ENCODE results near the gene PDZRN3.
A peak's percentile ranks its signal among the peaks of the same experiment; 100 is the strongest.

The PDZRN3 gene

GRCh38 chr3:73581134-73581846 lies 43.5 kb downstream of the PDZRN3 start:
- H3K27me3 ChIP-seq (ENCODE audit: insufficient read depth, poor library complexity, severe bottlenecking) = peaks cover 17% of the 10 kb centered on the region
- H3K4me3 ChIP-seq (replicated peaks; ENCODE audit: insufficient read depth, low read length) = no peak overlapping the region
- no peak for TF ChIP-seq SPI1 (IDR thresholded peaks at IDR 0.05; ENCODE audit: borderline replicate concordance, low read depth)
- TF ChIP-seq CTCF (IDR thresholded peaks at IDR 0.05; ENCODE audit: insufficient read depth, low read length) = no peak
- no peak for TF ChIP-seq REST (IDR thresholded peaks at IDR 0.05; ENCODE audit: insufficient replicate concordance, low read depth)
- no peak for TF ChIP-seq GABPA (IDR thresholded peaks at IDR 0.05; ENCODE audit: low read depth)
- TF ChIP-seq POLR2AphosphoS5 (IDR thresholded peaks at IDR 0.05; ENCODE audit: low read depth) = no peak
- no peak overlapping the region for H3K27ac ChIP-seq (replicated peaks)
- DNase-seq (ENCODE audit: low read depth in 1 of 2, low spot score in 1 of 2) = no peak

- Histone ChIP-seq H3K27me3 (ENCODE audit: insufficient read depth, poor library complexity, severe bottlenecking) (peaks cover 20% of the 10 kb centered on the region), H3K27ac (replicated peaks) (no peak overlapping the region), H3K4me3 (replicated peaks; ENCODE audit: insufficient read depth, low read length) (no peak overlapping the region)
- DNase-seq (ENCODE audit: low read depth in 1 of 2, low spot score in 1 of 2) = no peak
- TF ChIP-seq POLR2AphosphoS5 (IDR thresholded peaks at IDR 0.05; ENCODE audit: low read depth) = no peak
- no peak for TF ChIP-seq GABPA (IDR thresholded peaks at IDR 0.05; ENCODE audit: low read depth)
- no peak for TF ChIP-seq CTCF (IDR thresholded peaks at IDR 0.05; ENCODE audit: insufficient read depth, low read length)
- no peak for TF ChIP-seq SPI1 (IDR thresholded peaks at IDR 0.05; ENCODE audit: borderline replicate concordance, low read depth)
- TF ChIP-seq REST (IDR thresholded peaks at IDR 0.05; ENCODE audit: insufficient replicate concordance, low read depth) = no peak
These were observed 44.4 kb downstream of the PDZRN3 start for GRCh38 chr3:73580343-73580742.

- H3K27me3 ChIP-seq (ENCODE audit: insufficient read depth, poor library complexity, severe bottlenecking) = peaks cover 13% of the 10 kb centered on the region
- no peak overlapping the region for H3K4me3 ChIP-seq (replicated peaks; ENCODE audit: insufficient read depth, low read length)
- H3K27ac ChIP-seq (replicated peaks) = no peak overlapping the region
- DNase-seq (ENCODE audit: low read depth in 1 of 2, low spot score in 1 of 2) = no peak
- peak; percentile 19 for TF ChIP-seq REST (IDR thresholded peaks at IDR 0.05; ENCODE audit: insufficient replicate concordance, low read depth)
- no peak for TF ChIP-seq CTCF (IDR thresholded peaks at IDR 0.05; ENCODE audit: insufficient read depth, low read length)
These were observed 47.0 kb downstream of the PDZRN3 start for GRCh38 chr3:73577704-73578103.
